GM12878 (cell line): ENCODE results near the gene ZNF491. TPM values are rescaled to one million over a fixed set of nuclear protein-coding genes. Genes with fewer than 3 reads are reported as not detected.

Source experiments
- ATAC-seq: fragments of 200-7000 bp; cut with Tn5 transposase; 3 replicates; pipeline ENCODE4 v1.9.1; 2020; ENCODE audit warnings: mild to moderate bottlenecking, moderate library complexity
- BruUV-seq: library from RNA; stranded (reverse); fragments of 400-500 nt; replicated peaks from 2 replicates; lab custom pipeline; 2021; lab: Mats Ljungman, UMichigan
- CTCF ChIA-PET: fragments of 300-600 bp; sonication (Branson Sonifier 250); formaldehyde crosslinking; extraction: SDS; loops from one replicate; lab custom pipeline; 2021; ENCODE audit warnings: inconsistent platforms; lab: Yijun Ruan, JAX
- POLR2A ChIA-PET: fragments of 350-600 bp; formaldehyde crosslinking; extraction: SDS; loops from one replicate; lab custom pipeline; 2021; ENCODE audit warnings: inconsistent platforms; lab: Charles Lee
- RAD21 ChIA-PET: fragments of 300-600 bp; sonication (Branson Sonifier 250); formaldehyde crosslinking; loops from one replicate; lab custom pipeline; 2023; ENCODE audit warnings: antibody characterized with exemption; ENCODE audit not compliant: unreplicated experiment; lab: Charles Lee
- SMC1A ChIA-PET: fragments of 300-600 bp; sonication (Branson Sonifier 250); formaldehyde crosslinking; loops from one replicate; lab custom pipeline; 2023; ENCODE audit not compliant: unreplicated experiment, uncharacterized antibody; lab: Charles Lee
- DNase-seq: peaks from one replicate; pipeline ENCODE4 v3.0.0-alpha.2; 2011; ENCODE audit warnings: low read depth, low spot score
- FAIRE-seq: peaks from 3 replicates; lab custom pipeline; 2011; peaks lifted over from hg19 to GRCh38; lab: Jason Lieb, UNC
- H2AFZ ChIP-seq: 2 replicates; pipeline ENCODE4 v1.6.0; 2011; ENCODE audit warnings: low read depth, low read length, control low read depth; ENCODE audit not compliant: control insufficient read depth
- H3K27ac ChIP-seq: 2 replicates; pipeline ENCODE4 v1.5.1; 2011; ENCODE audit warnings: control low read depth; ENCODE audit not compliant: control insufficient read depth, insufficient read depth
- H3K27me3 ChIP-seq, 2 experiments: replicated peaks in 1 of 2; 2 replicates each; pipeline versions ENCODE4 v1.6.0 to v1.6.1; 2011; ENCODE audit warnings: low read length in 1 of 2; ENCODE audit not compliant: control insufficient read depth in 2 of 2, insufficient read depth in 2 of 2
- H3K36me3 ChIP-seq, 2 experiments: 2 replicates each; pipeline ENCODE4 v1.5.1; 2011; ENCODE audit warnings: low read length in 1 of 2; ENCODE audit not compliant: control insufficient read depth in 2 of 2, insufficient read depth in 2 of 2
- H3K4me1 ChIP-seq: 2 replicates; pipeline ENCODE4 v1.6.1; 2011; ENCODE audit warnings: mild to moderate bottlenecking, low read length, moderate library complexity, mixed read lengths; ENCODE audit not compliant: control insufficient read depth, insufficient read depth
- H3K4me2 ChIP-seq: 2 replicates; pipeline ENCODE4 v1.6.0; 2011; ENCODE audit warnings: control low read depth; ENCODE audit not compliant: control insufficient read depth, insufficient read depth
- H3K4me3 ChIP-seq: fragments of 200-600 bp; sonication (generic); 2 replicates; pipeline ENCODE4 v1.5.1; 2016
- H3K79me2 ChIP-seq: 2 replicates; pipeline ENCODE4 v1.6.0; 2011; ENCODE audit warnings: low read length; ENCODE audit not compliant: control insufficient read depth, insufficient read depth
- H3K9ac ChIP-seq: 2 replicates; pipeline ENCODE4 v1.8.0; 2011; ENCODE audit warnings: low read length, control low read depth, mixed read lengths; ENCODE audit not compliant: control insufficient read depth, insufficient read depth
- H3K9me3 ChIP-seq: replicated peaks from 3 replicates; pipeline ENCODE4 v1.5.1; 2011; ENCODE audit warnings: mild to moderate bottlenecking, low read length; ENCODE audit not compliant: control insufficient read depth, insufficient read depth
- H4K20me1 ChIP-seq: 2 replicates; pipeline ENCODE4 v1.6.0; 2011; ENCODE audit not compliant: control insufficient read depth, insufficient read depth
- ATF2 ChIP-seq: IDR thresholded peaks from 2 replicates; pipeline ENCODE4 v1.6.1; 2012; ENCODE audit warnings: low read length, inconsistent platforms
- CBX5 ChIP-seq: sonication (generic); IDR thresholded peaks from 2 replicates; pipeline ENCODE4 v1.6.1; 2016; ENCODE audit warnings: low read depth, moderate library complexity, mild to moderate bottlenecking, inconsistent platforms
- CEBPB ChIP-seq, 2 experiments: fragments of 150-350 bp in 1 of 2; IDR thresholded peaks; 2 replicates each; pipeline ENCODE4 v1.6.1; 2012 to 2014; ENCODE audit warnings: low read depth in 2 of 2, low read length in 2 of 2, borderline replicate concordance in 1 of 2, inconsistent platforms in 1 of 2
- ELK1 ChIP-seq: IDR thresholded peaks from 2 replicates; pipeline ENCODE4 v1.6.1; 2012; ENCODE audit warnings: low read depth, low read length, improper control_type of control experiment
- EP300 ChIP-seq, 2 experiments: fragments of 150-350 bp in 1 of 2; IDR thresholded peaks; 2 replicates each; pipeline ENCODE4 v1.6.1; 2011 to 2012; ENCODE audit warnings: low read depth in 2 of 2, low read length in 2 of 2, borderline replicate concordance in 1 of 2, improper control_type of control experiment in 1 of 2, inconsistent platforms in 1 of 2; ENCODE audit not compliant: control insufficient read depth in 1 of 2
- FOXK2 ChIP-seq: fragments of 450-650 bp; IDR thresholded peaks from 2 replicates; pipeline ENCODE4 v1.6.1; 2017; ENCODE audit warnings: mild to moderate bottlenecking, moderate library complexity
- HSF1 ChIP-seq: fragments of 150-350 bp; IDR thresholded peaks from 2 replicates; pipeline ENCODE4 v1.6.1; 2014; ENCODE audit warnings: mild to moderate bottlenecking, low read depth, low read length
- IKZF1 ChIP-seq: fragments of 450-650 bp; conservative IDR thresholded peaks from 2 replicates; pipeline ENCODE4 v1.6.1; 2017; ENCODE audit warnings: antibody characterized with exemption, mild to moderate bottlenecking
- JUNB ChIP-seq: IDR thresholded peaks from 2 replicates; pipeline ENCODE4 v1.6.1; 2016; ENCODE audit warnings: antibody characterized with exemption, mild to moderate bottlenecking
- POU2F2 ChIP-seq: IDR thresholded peaks from 3 replicates; pipeline ENCODE4 v1.6.1; 2011; ENCODE audit warnings: low read depth, mild to moderate bottlenecking, low read length, borderline replicate concordance
- SMAD5 ChIP-seq: IDR thresholded peaks from 2 replicates; pipeline ENCODE4 v1.6.1; 2016; ENCODE audit warnings: antibody characterized with exemption, low read depth
- ZNF207 ChIP-seq: fragments of 450-650 bp; IDR thresholded peaks from 2 replicates; pipeline ENCODE4 v1.6.1; 2014; ENCODE audit warnings: antibody characterized with exemption, mild to moderate bottlenecking, borderline replicate concordance
- ZNF24 ChIP-seq: fragments of 450-650 bp; IDR thresholded peaks from 2 replicates; pipeline ENCODE4 v1.6.1; 2017; ENCODE audit warnings: antibody characterized with exemption, mild to moderate bottlenecking
- WGBS: methylation state at CpG from one replicate; pipeline ENCODE4 v1.1.6; 2016; ENCODE audit warnings: low lambda C conversion rate; ENCODE audit not compliant: insufficient replicate concordance, insufficient coverage; ENCODE audit errors: missing lambda C conversion rate; 5-methylcytosine and 5-hydroxymethylcytosine counted together
- in situ Hi-C: fragments of 300-500 bp; cut with MboI; formaldehyde crosslinking; loops from 9 replicates; pipeline ENCODE4 v1.14.3; 2018; ENCODE audit warnings: mixed read lengths
- intact Hi-C: fragments of 100-400 bp; cut with micrococcal nuclease; formaldehyde crosslinking; loops from one replicate; pipeline ENCODE4 v1.14.2; 2022; ENCODE audit not compliant: unreplicated experiment
- polyA plus RNA-seq, 11 experiments: library from polyadenylated mRNA; depleted of rRNA in 4 of 11; unstranded in 6 of 11; stranded (reverse) in 5 of 11; fragments of >200 nt; fragmentation: Nextera tagmentation in 4 of 11; fragmentation: Illumina TruSeq in 1 of 11; extraction: Ambion mirVana in 4 of 11; extraction: Trizol in 1 of 11; gene quantifications; 1 replicate in 1 of 11; 2 replicates in 10 of 11; pipeline versions ENCODE4 v1.2.1 to v1.2.3, GENCODE V29; 2011 to 2016; ENCODE audit warnings: inconsistent platforms in 2 of 11, missing spikeins in 2 of 11, low read depth in 1 of 11
- total RNA-seq, 4 experiments: library from RNA; depleted of rRNA in 3 of 4; stranded (reverse); fragments of >200 nt in 3 of 4; fragmentation: Illumina TruSeq in 1 of 4; extraction: Trizol in 1 of 4; gene quantifications; 2 replicates each; pipeline versions ENCODE4 v1.2.1 to v1.2.3, GENCODE V29; 2013 to 2021

The ZNF491 gene
- total and polyA plus RNA-seq, 10 of the 15 experiments (the other 5 are each of a cell fraction or from before 2014, with no cell fraction given), result 0.18 to 1.4 (median 0.37) TPM

DNA sequence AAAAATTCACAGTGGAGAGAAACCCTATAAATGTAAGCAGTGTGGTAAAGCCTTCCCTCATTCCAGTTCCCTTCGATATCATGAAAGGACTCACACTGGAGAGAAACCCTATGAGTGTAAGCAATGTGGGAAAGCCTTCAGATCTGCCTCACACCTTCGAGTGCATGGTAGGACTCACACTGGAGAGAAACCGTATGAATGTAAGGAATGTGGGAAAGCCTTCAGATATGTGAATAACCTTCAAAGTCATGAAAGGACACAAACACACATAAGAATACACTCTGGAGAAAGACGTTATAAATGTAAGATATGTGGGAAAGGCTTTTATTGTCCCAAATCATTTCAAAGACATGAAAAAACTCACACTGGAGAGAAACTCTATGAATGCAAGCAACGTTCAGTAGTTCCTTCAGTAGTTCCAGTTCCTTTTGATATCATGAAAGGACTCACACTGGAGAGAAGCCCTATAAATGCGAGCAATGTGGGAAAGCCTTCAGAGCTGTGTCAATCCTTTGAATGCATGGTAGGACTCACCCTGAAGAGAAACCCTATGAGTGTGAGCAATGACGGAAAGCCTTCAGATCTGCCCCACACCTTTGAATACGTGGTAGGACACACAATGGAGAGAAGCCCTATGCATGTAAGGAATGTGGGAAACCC is 34.1 kb downstream of the ZNF491 start:
- no peaks in the 10 kb centered on the region for H3K27me3 ChIP-seq
- H2AFZ ChIP-seq, result no peak overlapping the region
- H3K4me1 ChIP-seq, result no peaks in the 10 kb centered on the region
- peaks cover 35% of the 10 kb centered on the region for H3K9me3 ChIP-seq
- WGBS, result 98% methylated on average over 8 of the region's 8 CpGs
- H3K79me2 ChIP-seq, result no peaks in the 10 kb centered on the region
- intact Hi-C loops, result no loop called here
- BruUV-seq, result no TSS peak
- H3K9ac ChIP-seq, result no peak overlapping the region
- no peak overlapping the region for H3K4me3 ChIP-seq
- no peak for TF ChIP-seq CEBPB (IDR thresholded peaks at IDR 0.05; ENCODE audit: borderline replicate concordance in 1 of 2, low read depth in 2 of 2, low read length in 2 of 2)
- no peak for TF ChIP-seq CBX5
- no peak for TF ChIP-seq JUNB
- TF ChIP-seq ZNF207, result no peak
- TF ChIP-seq ELK1, result no peak
- no peak for TF ChIP-seq EP300 (IDR thresholded peaks at IDR 0.05; ENCODE audit: borderline replicate concordance in 1 of 2, control insufficient read depth in 1 of 2, low read depth in 2 of 2, low read length in 2 of 2)
- no peak for TF ChIP-seq IKZF1
- no peak for TF ChIP-seq HSF1
- no peak for TF ChIP-seq POU2F2
- no peak for TF ChIP-seq FOXK2
- TF ChIP-seq SMAD5, result no peak
- TF ChIP-seq ZNF24, result no peak
- TF ChIP-seq ATF2, result no peak
- TF ChIP-seq, all 136 proteins: peak for 0
- no peak overlapping the region for H3K4me2 ChIP-seq
- ATAC-seq, result no peak
- no peaks in the 10 kb centered on the region for H4K20me1 ChIP-seq
- ChIA-PET SMC1A (no interaction called here), RAD21 (no interaction called here), CTCF (no interaction called here), POLR2A (no interaction called here)
- DNase-seq, result no peak
- no peak overlapping the region for H3K27ac ChIP-seq
- in situ Hi-C loops, result no loop called here
- FAIRE-seq, result no peak
- H3K36me3 ChIP-seq, result peaks cover 1 to 16% of the 10 kb centered on the region in 2 experiments; a peak in 1 of 4 replicates
